Measurements from ENCODE around the gene ADAMTS15. TPM values are rescaled to one million over a fixed set of nuclear protein-coding genes. Genes with fewer than 3 reads are reported as not detected.

ADAMTS15 gene
- total RNA-seq, 3 donors from 2014 or later (not counting 1 experiment from before 2014, with no cell fraction given), result 0.20 TPM; not detected in 2

- WGBS (ENCODE audit: insufficient coverage), result 84% methylated on average over 8 of the region's 8 CpGs
- peaks cover 43% of the 10 kb centered on the region in 2 donors for H3K27me3 Mint-ChIP-seq (ENCODE audit: low read depth in 2 of 2)
Observed at GRCh38 chr11:130425156-130425555, 23.3 kb upstream of the ADAMTS15 start.

GRCh38 chr11:130426223-130426836, 22.1 kb upstream of the ADAMTS15 start:
- TF ChIP-seq CTCF (IDR thresholded peaks at IDR 0.05), result no peak
- Histone ChIP-seq H3K9me3 (ENCODE audit: control insufficient read depth, insufficient read depth, low read length) (no peaks in the 10 kb centered on the region), H3K4me1 (ENCODE audit: control insufficient read depth, insufficient read depth, low read length) (peaks cover 13% of the 10 kb centered on the region), H3K27me3 (ENCODE audit: control insufficient read depth, insufficient read depth, low read length) (peaks cover 35% of the 10 kb centered on the region), H3K27ac (ENCODE audit: low read length) (no peak overlapping the region), H3K4me3 (ENCODE audit: low read length) (no peak overlapping the region), H3K36me3 (ENCODE audit: control insufficient read depth, insufficient read depth, low read length) (no peaks in the 10 kb centered on the region)
- Mint-ChIP-seq H3K4me3 (peak overlapping the region; percentile 64), H3K36me3 (no peaks in the 10 kb centered on the region), H3K4me1 (peaks cover 0 to 20% of the 10 kb centered on the region in 2 donors), H3K9me3 (no peaks in the 10 kb centered on the region), H3K27me3 (ENCODE audit: low read depth in 2 of 2) (peaks cover 47 to 48% of the 10 kb centered on the region in 2 donors), H3K27ac (no peak overlapping the region)
- intact Hi-C loops (cut with micrococcal nuclease), result no loop called here
- no peak for DNase-seq
- ATAC-seq, result no peak
- WGBS (ENCODE audit: insufficient coverage), result 63% methylated on average over 5 of the region's 5 CpGs

More at GRCh38 chr11:130425156-130425555, 23.3 kb upstream of the ADAMTS15 start:
- Histone ChIP-seq H3K36me3 (ENCODE audit: control insufficient read depth, insufficient read depth, low read length) (no peaks in the 10 kb centered on the region), H3K4me3 (ENCODE audit: low read length) (no peak overlapping the region), H3K27me3 (ENCODE audit: control insufficient read depth, insufficient read depth, low read length) (peaks cover 31% of the 10 kb centered on the region), H3K27ac (ENCODE audit: low read length) (no peak overlapping the region), H3K9me3 (ENCODE audit: control insufficient read depth, insufficient read depth, low read length) (no peaks in the 10 kb centered on the region), H3K4me1 (ENCODE audit: control insufficient read depth, insufficient read depth, low read length) (peaks cover 13% of the 10 kb centered on the region)
- Mint-ChIP-seq H3K36me3 (no peaks in the 10 kb centered on the region), H3K27ac (no peak overlapping the region), H3K4me3 (no peak overlapping the region), H3K4me1 (peaks cover 0 to 16% of the 10 kb centered on the region in 2 donors), H3K9me3 (no peaks in the 10 kb centered on the region)
- intact Hi-C loops (cut with micrococcal nuclease), result no loop called here
- no peak for DNase-seq
- TF ChIP-seq CTCF (IDR thresholded peaks at IDR 0.05), result no peak
- ATAC-seq, result no peak

- 57% methylated on average over 17 of the region's 18 CpGs for WGBS (ENCODE audit: insufficient coverage)
- Mint-ChIP-seq H3K9me3 (no peaks in the 10 kb centered on the region), H3K27me3 (ENCODE audit: low read depth in 2 of 2) (peaks cover 47 to 48% of the 10 kb centered on the region in 2 donors), H3K4me1 (peaks cover 0 to 21% of the 10 kb centered on the region in 2 donors), H3K36me3 (no peaks in the 10 kb centered on the region), H3K4me3 (peak overlapping the region; percentile 64), H3K27ac (no peak overlapping the region)
- H3K4me1 ChIP-seq (ENCODE audit: control insufficient read depth, insufficient read depth, low read length), result peaks cover 13% of the 10 kb centered on the region
- H3K9me3 ChIP-seq (ENCODE audit: control insufficient read depth, insufficient read depth, low read length), result no peaks in the 10 kb centered on the region
- intact Hi-C loops (cut with micrococcal nuclease), result no loop called here
- peaks cover 35% of the 10 kb centered on the region for H3K27me3 ChIP-seq (ENCODE audit: control insufficient read depth, insufficient read depth, low read length)
- no peak for DNase-seq
- no peak for TF ChIP-seq CTCF (IDR thresholded peaks at IDR 0.05)
- no peaks in the 10 kb centered on the region for H3K36me3 ChIP-seq (ENCODE audit: control insufficient read depth, insufficient read depth, low read length)
- H3K4me3 ChIP-seq (ENCODE audit: low read length), result no peak overlapping the region
- no peak overlapping the region for H3K27ac ChIP-seq (ENCODE audit: low read length)
- no peak for ATAC-seq
Observed at GRCh38 chr11:130426837-130427341, 21.6 kb upstream of the ADAMTS15 start.

Measured in natural killer cell (primary cell).